GM19452 (cell line): Measurements from ENCODE around the gene DDI2.

Source experiments
- ATAC-seq: cut with Tn5 transposase; IDR thresholded peaks from one replicate; pipeline ENCODE4 v1.9.1; 2021; ENCODE audit not compliant: unreplicated experiment

Gene DDI2

DNA sequence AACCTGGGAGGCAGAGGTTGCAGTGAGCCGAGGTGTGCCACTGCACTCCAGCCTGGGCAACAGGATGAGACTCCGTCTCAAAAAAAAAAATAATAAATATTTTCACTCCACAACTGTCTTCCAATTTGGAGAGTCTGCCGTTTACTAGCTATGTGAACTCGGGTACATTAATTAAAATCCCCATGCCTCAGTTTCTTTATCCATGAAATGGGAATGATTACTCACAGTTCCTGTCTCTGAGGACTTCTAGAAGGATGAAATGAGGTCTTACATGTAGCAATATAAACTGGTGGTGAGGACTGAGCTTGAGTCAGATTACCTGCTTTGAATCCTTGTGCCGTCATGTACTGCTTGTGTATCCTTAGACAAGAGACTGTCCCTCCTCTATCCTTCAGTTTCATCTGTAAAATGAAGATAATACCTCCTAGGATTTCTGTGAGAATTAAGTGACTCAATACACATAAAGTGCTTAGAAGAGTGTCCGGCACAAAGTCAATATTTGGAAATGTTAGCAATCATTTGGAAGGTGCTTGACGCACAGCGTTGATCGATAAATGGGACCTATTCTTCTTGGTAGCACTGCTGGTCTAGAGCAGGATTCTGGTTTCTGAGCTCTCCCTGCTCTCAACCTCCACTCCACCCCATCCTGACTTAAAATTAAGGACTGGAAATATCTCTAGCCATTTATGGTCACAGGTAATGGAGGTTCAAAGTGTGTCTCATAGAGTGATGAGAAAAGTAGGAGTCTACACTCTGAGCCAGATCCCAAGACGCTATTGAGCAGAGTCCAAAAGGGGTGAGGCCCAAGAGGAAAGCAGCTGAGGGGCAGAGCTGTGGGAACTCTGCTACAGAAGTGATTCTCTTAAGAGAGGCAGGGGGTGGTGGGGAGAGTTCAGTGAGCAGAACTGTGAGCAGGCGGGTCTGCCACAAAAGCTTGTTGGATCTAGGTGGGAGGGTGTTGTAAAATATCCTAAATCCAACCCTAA lies 11.6 kb upstream of the DDI2 start:
- no peak for ATAC-seq

DNA sequence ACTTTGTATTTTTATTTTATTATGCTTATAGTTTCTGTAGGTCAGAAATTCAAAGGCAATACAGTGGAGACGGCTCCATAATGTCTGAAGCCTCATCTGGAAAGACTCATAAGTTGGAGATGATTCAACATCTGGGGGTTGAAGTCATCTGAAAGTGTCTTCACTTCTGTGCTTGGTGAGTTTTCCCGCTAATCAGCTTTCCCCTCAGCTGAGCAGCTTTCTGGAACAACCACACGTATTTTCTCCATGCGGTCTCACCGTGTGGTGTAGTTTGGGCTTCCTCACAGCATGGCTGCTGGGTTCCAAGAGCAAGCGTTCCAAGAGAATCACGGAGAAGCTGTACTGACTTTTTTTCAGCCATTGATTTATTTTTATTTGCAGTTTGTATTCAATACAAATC lies 7.6 kb upstream of the DDI2 start:
- no peak for ATAC-seq

DNA sequence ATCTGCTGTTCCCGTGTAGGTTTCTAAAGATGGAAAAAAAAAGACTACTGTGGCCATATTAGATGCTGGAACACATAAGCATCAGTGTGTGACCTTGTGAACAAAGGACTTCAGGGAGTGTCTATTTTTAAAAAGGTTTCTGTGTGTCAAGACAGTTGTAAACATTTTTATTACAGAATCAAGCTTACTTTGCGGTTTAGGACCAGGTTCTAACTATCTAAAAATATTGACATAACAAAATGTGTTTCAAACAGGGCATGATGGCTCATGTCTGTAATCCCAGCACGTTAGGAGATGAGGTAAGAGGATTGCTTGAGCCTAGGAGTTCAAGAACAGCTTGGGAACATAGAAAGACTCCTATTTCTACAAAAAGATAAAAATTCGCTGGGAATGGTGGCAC lies 7.1 kb upstream of the DDI2 start:
- ATAC-seq, result no peak

DNA sequence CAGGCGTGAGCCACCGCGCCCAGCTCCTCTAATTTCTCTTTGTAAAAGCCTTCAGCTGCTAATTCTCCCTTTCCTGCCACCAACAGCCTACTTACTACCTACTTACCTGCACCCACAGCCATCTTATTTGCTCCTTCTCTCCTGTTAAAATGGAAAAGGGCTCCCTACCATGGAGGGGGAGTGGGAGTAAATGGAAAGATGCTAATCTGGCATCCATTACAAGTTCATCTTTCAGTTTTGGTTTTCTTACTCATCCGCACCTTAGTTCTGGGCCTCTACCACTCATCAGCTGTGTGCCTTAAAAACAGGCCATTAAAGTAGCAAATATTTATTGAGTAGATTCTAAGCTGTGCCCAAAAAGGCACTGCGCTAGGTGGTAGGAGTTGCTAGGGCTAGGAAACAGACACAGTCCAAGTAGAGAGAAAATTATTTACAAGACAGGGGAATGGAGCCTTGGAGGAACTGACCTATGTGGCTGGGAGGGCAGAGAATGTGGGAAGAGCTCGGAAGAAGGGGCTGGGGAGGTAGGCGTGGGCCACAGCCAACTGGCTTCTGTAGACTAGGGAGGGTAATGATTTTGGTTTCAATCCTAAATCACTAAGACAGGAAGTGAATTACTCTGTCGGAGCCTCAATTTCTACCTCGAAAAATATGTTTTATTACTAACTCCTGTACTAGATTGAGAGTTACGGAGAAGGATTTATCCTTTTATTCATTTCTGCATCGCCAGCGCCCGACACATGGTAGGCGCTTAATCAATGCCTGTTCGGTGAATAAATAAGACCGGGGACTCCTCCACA lies 685 bp upstream of the DDI2 start:
- no peak for ATAC-seq

DNA sequence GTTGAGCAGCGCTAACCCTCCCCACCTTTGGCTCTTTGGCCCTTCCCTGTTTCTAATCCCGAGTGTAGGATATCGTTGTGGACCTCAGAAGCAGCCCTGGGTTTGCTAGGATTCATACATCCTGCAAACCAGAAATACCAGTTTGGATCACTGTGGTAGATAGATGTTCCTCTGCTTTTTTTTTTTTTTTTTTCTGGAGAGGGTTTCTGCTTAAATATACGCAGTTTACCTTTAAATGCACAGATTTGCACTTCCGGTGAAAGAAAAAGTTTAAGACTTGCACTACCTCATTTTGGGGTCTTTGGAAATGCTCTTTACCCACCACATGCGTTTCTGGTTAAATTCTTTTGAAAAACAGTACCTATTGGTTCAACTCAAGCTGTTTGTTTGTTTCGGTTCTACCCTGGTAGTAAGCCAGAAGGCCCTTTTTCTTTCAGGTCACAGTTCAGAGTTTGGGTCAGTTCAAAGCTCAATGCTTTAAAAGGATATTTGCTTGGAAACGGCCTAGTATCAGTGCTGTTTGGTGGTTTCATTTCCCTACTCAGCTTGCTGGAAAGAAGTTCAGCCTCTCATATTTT lies 908 bp downstream of the DDI2 start:
- ATAC-seq, result peak; percentile 50

DNA sequence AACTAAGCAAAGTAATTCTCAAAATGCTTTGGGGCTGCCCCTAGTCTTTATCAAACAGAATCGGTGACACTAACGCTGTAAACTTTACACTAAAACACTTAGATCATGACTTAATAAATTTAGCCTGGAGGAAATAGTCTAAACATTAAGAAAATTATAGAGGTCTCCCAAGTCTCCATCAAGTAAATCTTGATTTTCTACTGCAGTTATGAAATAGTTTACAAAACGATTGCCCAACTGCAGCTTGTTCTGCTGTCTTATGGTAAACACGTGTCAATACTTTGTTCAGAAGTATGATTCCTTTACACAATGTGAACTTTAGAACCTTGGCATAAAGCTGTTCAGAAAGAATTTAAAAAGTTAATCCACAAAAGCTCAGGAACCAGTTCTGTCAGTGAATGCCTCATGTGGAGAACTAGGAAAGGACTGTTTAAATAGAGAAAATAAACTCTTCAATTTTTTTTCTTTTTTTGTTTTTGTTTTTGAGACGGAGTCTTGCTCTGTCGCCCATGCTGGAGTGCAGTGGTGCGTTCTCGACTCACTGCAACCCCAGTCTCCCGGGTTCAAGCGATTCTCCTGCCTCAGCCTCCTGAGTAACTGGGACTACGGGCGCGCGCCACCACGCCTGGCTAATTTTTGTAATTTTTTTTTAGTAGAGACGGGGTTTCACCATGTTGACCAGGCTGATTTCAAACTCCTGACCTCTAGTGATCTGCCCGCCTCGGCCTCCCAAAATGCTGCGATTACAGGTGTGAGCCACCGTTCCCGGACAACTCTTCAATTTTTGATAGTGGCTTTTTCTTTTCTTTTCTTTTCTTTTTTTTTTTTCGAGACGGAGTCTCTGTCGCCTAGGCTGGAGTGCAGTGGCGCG lies 1.6 kb downstream of the DDI2 start:
- ATAC-seq, result no peak

DNA sequence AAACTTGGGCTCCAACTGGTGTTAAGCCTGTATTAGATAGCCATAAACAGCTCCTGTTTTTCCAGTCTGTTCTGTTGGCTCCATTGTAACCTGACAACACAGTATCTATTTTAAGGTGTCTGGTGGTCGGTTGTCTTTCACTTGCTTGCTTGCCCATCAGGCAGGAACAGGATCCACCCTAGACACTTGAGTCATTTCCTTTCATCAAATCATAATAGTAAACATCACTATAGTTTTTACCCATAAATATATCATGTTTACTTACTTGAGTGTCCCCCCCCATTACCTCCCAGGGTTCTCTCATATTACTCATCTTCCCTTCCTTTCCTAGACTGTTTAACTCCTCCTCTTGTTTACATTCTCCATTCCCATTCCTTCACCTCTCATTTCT lies 2.9 kb downstream of the DDI2 start:
- no peak for ATAC-seq

DNA sequence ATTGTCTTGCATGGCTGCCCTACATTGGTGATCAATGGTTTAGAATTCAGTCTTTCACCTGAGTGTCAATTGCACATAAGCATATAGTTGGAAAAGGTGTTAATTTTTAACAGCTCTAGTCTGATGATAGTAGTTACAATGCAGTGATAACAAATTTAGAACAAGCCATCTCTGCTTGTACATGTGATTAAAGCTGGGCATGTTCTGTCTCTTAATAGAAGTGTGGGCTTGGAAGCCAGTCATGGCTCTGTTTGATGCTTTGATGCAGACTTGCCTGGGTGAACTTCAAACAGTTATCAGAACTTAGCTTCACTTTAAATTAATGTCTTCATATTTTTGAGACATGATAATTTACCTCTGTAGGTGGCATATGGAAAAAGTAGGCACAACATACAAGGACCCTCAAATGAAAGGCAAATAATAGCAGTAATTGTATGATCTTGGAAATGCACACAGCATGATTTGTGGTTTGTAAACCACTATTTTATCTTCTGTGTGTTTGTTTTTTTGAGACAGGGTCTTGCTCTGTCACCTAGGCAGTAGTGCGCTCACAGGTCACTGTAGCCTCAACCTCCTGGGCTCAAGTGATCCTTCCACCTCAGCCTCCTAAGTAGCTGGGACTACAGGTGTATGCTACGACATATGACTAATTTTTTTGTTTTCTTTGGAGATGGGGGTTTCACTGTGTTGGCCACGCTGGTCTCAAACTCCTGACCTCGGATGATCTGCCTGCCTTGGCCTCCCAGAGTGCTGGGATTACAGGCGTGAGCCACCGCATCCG lies 3.8 kb downstream of the DDI2 start:
- no peak for ATAC-seq

DNA sequence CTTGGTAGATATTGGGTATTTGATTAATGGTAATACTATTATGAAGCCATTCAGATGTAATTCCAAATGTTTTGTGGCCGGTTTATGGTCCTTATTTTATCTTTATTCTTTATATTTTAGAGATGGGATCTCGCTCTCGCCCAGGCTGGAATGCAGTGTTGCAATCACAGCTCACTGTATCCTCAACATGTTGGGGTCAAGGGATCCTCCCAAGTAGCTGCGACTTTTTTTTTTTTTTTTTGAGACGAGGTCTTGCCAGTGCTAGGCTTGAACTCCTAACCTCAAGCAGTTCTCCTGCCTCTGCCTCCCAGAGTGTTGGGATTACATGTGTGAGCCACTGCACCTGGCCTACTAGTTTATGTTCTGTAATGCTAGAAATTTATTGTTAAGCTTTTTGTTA lies 4.7 kb downstream of the DDI2 start:
- ATAC-seq, result no peak

DNA sequence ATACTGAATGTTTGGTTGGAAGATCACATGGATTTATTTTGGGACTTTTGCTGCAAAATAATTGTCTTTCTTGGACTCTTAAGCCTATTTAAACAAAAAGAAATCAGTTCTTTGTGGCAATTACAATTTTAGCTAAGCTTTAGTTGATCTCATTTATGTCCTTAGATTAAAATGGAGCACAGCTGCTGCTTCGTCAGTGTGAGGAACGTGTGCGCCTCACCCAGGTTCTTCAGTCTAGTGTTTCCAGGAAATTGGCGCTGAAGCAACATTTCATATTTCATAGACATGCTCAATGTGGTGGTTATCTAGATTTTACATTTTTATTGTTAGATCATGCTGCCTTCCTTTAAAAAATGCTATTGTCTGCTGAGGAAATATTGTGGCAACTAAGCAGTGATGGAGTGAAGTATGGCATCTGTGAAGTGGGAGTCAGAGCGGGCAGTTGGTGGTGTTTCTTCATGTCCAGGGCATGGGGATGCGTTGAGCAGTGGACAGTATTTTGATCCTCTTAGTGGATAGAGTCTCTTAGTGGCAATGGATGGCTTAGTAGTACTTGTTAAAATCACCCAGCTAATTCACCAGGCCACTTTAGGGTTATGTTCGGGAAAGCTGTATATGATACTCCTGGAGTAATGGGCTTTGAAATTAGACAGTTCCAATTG lies 5.6 kb downstream of the DDI2 start:
- ATAC-seq, result no peak

DNA sequence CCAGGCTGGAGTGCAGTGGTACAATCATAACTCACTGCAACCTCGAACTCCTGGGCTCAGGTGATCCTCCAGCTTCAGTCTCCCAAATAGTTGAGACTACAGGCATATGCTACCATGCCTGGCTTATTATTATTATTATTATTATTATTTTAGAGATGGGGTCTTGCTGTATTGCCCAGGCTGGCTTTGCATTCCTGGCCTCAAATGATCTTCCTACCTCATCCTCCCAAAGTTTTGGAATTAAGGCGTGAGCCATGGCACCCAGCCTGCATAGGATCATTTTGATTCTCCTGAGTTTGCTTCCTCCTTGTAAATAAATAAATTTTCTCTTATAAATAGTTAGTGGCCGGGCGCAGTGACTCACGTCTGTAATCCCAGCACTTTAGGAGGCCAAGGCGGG lies 6.2 kb downstream of the DDI2 start:
- ATAC-seq, result no peak

DNA sequence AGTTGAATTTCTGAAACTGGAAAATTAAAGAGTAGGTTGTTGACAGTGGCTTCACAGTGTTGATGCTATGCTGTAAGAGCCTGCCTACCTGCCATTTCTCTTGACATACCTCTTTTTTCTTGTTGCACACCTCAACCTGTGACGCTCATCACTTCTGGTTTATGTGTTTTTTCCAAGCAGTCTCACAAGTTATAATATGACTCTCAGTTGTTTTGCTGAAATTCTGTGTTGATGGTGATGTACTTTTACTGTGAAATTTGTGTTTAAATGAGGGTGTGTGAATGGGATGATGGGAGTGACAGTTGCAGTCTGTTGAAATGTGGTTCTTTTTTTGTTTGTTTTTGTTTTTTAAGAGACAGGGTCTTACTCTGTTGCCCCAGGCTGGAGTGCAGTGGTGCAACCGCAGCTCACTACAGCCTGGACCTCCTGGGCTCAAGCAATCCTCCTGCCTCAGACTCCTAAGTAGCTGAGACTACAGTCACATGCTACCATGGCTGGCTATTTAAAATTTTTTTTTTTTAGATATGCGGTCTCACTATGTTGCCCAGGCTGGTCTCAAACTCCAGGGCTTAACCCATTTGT lies 7.0 kb downstream of the DDI2 start:
- no peak for ATAC-seq

DNA sequence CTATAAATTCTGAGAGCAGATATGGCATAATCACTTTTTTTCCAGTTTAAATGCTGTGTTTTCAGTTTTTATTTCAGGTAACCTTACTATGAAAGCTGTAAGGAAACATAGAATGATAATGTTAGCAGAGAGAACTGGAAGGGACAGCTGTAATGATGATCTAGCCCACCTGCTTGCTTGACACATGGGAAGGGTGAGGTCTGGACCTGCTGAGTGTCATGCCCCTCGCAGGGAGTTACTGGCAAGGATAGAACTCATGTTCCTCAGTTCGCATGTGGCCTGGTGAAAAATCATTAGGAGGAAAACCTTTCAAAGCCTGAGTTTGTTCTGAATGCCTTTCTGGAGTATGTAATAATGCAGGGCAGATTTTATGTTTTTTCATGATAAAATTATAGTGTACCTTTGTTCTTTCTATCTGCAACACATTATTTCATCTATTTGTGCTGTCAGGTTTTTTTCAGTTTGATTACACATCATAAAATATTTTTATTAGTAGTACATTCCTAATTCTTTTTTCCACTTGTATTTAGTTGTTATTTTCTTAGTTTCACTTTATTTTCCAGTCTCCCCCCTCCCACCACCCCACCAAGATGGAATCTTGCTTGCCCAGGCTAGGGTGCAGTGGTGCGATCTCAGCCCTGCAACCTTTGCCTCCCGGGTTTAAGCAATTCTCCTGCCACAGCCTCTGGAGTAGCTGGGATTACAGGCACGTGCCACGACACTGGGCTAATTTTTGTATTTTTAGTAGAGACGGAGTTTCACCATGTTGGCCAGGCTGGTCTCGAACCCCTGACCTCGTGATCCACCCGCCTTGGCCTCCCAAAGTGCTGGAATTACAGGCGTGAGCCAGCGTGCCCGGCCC lies 8.0 kb downstream of the DDI2 start:
- ATAC-seq, result no peak

DNA sequence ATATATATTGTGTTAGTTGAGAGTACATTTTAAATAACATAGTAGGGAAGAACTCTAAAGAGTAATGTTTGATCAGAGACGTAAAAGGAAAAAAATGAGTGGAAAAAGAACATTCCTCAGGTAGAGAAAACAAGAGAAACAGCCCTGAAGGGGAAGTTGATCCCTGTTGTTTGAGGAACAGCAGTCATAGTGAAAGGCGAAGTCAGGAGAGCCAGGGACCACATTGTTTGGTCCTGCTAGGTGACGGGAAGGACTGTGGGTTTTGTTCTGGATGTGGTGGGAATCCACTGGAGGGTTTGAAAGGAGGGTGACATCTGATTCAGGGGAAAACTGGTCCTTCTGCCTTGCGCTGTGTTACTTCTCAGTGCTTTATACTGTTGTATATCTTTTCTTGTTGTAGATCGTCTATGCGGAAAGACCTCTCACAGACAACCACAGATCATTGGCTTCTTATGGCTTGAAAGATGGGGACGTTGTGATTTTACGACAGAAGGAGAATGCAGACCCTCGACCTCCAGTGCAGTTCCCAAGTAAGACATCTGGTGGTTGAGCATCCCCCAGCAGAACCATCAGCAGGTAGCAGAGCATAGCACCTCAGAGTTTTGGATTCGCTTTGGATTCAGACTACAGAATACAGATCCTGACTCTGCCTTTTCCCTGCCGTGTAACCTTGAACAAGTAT lies 9.2 kb downstream of the DDI2 start:
- ATAC-seq, result no peak

DNA sequence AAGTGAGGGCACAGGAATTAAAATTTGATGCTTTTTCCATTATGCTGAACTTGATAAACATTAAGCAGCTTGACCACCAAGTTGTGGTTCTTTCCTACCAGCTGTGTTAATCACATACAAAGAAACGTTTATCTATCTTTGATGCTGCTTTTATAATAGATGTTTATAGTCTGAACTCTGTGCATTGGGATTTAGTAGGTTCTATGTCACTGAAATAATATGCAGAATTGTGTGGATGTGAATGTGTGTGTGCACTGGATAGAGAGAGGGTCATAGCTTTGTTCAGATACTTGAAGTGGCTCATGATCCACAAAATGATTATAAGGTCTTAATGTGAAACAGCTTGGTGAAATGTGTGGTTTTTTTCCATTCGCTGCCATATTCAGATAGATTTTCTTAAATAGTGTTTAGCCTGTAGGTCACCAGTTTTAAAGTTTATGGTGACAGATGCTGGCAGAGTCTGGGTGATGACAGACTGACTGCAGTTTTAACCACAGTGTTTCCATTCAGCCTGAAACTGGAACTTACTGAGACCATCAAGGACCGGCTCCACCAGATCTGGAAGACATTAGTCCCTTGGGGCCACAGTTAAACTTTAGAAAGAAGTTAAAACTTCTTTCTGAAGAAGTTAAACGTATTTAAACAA lies 10.2 kb downstream of the DDI2 start:
- peak; percentile 90 for ATAC-seq

DNA sequence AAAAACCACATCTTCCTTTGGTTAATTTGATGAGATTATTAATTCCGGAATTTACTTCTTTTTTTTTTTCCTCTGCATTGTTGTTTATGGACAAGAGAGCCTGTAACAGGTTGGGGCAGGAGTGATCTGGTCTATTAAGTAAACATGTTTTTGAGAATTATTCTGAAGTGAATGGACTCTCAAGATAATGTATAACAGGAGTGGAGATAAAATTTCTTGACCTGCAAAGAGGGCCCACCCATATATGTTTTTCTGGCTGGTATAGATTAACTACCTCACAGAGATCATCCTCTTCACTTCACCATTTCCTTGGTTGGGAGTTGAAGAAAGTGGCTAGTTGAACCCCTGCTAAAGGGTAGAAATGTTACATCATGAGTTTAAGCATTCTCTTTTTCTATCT lies 10.7 kb downstream of the DDI2 start:
- ATAC-seq, result peak; percentile 16

DNA sequence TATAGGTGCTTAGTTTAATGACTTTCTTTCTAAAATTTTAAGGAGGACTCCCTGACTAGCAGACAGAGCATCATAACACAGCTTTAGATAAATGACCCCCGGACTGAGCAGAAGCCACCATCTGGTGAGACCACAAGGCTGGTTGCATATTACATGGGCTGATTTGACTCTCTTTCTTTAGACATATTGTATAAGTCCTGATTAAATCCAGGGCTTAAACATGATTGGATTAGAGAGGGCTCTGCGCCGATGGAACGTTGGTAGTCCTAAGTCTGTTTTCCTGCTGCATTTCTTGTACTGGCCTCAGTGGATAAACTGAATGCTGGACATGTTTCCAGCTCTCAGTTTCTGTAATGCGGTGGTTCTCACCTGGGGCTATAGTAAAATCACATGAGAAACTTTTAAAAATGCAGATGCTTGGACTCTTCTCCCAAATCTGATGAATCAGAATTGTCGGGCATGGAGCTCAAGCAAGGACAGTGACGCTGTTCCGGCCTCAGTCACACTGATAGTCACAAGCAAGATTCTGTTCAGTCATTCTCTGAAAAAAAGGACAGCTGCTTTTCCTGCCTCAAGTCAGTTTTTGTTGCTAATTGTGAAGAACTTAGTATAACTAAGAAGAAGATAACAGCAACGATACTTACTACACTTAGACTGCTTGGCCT lies 16.6 kb downstream of the DDI2 start:
- no peak for ATAC-seq
